HCT116 (cell line): ENCODE data around the gene C1orf21. TPM values are rescaled to one million over a fixed set of nuclear protein-coding genes. Genes with fewer than 3 reads are reported as not detected.

Experiments
- ATAC-seq: fragments of 200-7000 bp; cut with Tn5 transposase; 2 replicates; pipeline ENCODE4 v1.9.1; 2020; ENCODE audit warnings: mild to moderate bottlenecking, moderate library complexity
- BruUV-seq: library from RNA; stranded (reverse); fragments of 400-500 nt; replicated peaks from 2 replicates; lab custom pipeline; 2021; lab: Mats Ljungman, UMichigan
- CTCF ChIA-PET: fragments of 300-600 bp; sonication (Branson Sonifier 250); formaldehyde crosslinking; loops from one replicate; lab custom pipeline; 2021; ENCODE audit warnings: antibody characterized with exemption; lab: Charles Lee
- POLR2A ChIA-PET: fragments of 300-600, 350-600 bp; sonication (Branson Sonifier 250); formaldehyde crosslinking; loops from one replicate; lab custom pipeline; 2021; ENCODE audit warnings: antibody characterized with exemption; lab: Charles Lee
- RAD21 ChIA-PET, 2 experiments: fragments of 300-600 bp; sonication (Branson Sonifier 250); formaldehyde crosslinking; loops; one replicate each; lab custom pipeline; 2023; ENCODE audit warnings: low total read pairs in 2 of 2; ENCODE audit not compliant: uncharacterized antibody in 2 of 2, unreplicated experiment in 2 of 2, low non-redundant PET in 1 of 2; lab: Charles Lee
- DNase-seq: peaks from one replicate; pipeline ENCODE4 v3.0.0-alpha.2; 2010; ENCODE audit warnings: low read depth, low spot score
- H2AFZ ChIP-seq: fragments of 200-600 bp; shearing (Covaris generic), sonication (generic); 2 replicates; pipeline ENCODE4 v1.6.1; 2017; ENCODE audit warnings: low read depth, mixed run types, mixed read lengths, antibody characterized with exemption, low read length; ENCODE audit not compliant: poor library complexity, severe bottlenecking
- H3K27ac ChIP-seq: 2 replicates; pipeline ENCODE4 v1.5.1; 2012; ENCODE audit warnings: low read depth, low read length
- H3K27me3 ChIP-seq: fragments of 200-600 bp; sonication (generic); 2 replicates; pipeline ENCODE4 v1.6.1; 2016; ENCODE audit warnings: mixed run types, low read length, mixed read lengths; ENCODE audit not compliant: insufficient read depth
- H3K36me3 ChIP-seq, 2 experiments: fragments of 200-500 bp in 1 of 2; fragments of 200-600 bp in 1 of 2; sonication (Bioruptor generic) in 1 of 2; sonication (generic) in 1 of 2; 2 replicates each; pipeline versions ENCODE4 v1.5.1 to v1.6.1; 2014 to 2016; ENCODE audit warnings: low read length in 2 of 2, inconsistent platforms in 1 of 2, mixed read lengths in 1 of 2, mixed run types in 1 of 2; ENCODE audit not compliant: insufficient read depth in 2 of 2, control insufficient read depth in 1 of 2
- H3K4me1 ChIP-seq, 2 experiments: fragments of 200-600 bp in 1 of 2; sonication (generic) in 1 of 2; 2 replicates each; pipeline versions ENCODE4 v1.5.1 to v1.6.1; 2012 to 2017; ENCODE audit warnings: low read length in 2 of 2, inconsistent platforms in 1 of 2, mild to moderate bottlenecking in 1 of 2, mixed read lengths in 1 of 2, mixed run types in 1 of 2, moderate library complexity in 1 of 2; ENCODE audit not compliant: insufficient read depth in 2 of 2, control insufficient read depth in 1 of 2
- H3K4me2 ChIP-seq: fragments of 200-600 bp; sonication (generic); 2 replicates; pipeline ENCODE4 v1.6.1; 2017; ENCODE audit warnings: mixed run types, low read length, mixed read lengths
- H3K4me3 ChIP-seq, 2 experiments: fragments of 200-600 bp in 1 of 2; sonication (generic) in 1 of 2; replicated peaks in 1 of 2; 2 replicates each; pipeline ENCODE4 v1.5.1; 2011 to 2016; ENCODE audit warnings: low read length in 2 of 2, control low read depth in 1 of 2, low read depth in 1 of 2, mild to moderate bottlenecking in 1 of 2, mixed read lengths in 1 of 2, mixed run types in 1 of 2
- H3K79me2 ChIP-seq: fragments of 200-600 bp; sonication (generic); 2 replicates; pipeline ENCODE4 v1.6.1; 2017; ENCODE audit warnings: mild to moderate bottlenecking, mixed run types, low read length, moderate library complexity, mixed read lengths; ENCODE audit not compliant: insufficient read depth
- H3K9ac ChIP-seq: fragments of 200-600 bp; sonication (generic); 2 replicates; pipeline ENCODE4 v1.6.1; 2016; ENCODE audit warnings: low read length, mixed read lengths
- H3K9me2 ChIP-seq: fragments of 200-600 bp; sonication (generic), shearing (Covaris generic); 2 replicates; pipeline ENCODE4 v1.6.1; 2017; ENCODE audit warnings: mixed run types, mild to moderate bottlenecking, moderate library complexity; ENCODE audit not compliant: insufficient read depth
- H3K9me3 ChIP-seq, 2 experiments: fragments of 200-500 bp in 1 of 2; fragments of 200-600 bp in 1 of 2; sonication (Bioruptor generic) in 1 of 2; sonication (generic) in 1 of 2; 2 replicates each; pipeline ENCODE4 v1.6.1; 2014 to 2017; ENCODE audit warnings: low read length in 2 of 2, mixed read lengths in 2 of 2, inconsistent platforms in 1 of 2, low read depth in 1 of 2, mild to moderate bottlenecking in 1 of 2, mixed run types in 1 of 2, moderate library complexity in 1 of 2; ENCODE audit not compliant: control insufficient read depth in 1 of 2, insufficient read depth in 1 of 2
- H4K20me1 ChIP-seq: fragments of 200-600 bp; sonication (generic), shearing (Covaris generic); 2 replicates; pipeline ENCODE4 v1.6.1; 2017; ENCODE audit warnings: mixed run types, mild to moderate bottlenecking, moderate library complexity; ENCODE audit not compliant: insufficient read depth
- CEBPB ChIP-seq: IDR thresholded peaks from 2 replicates; pipeline ENCODE4 v1.6.1; 2012; ENCODE audit warnings: low read depth
- TCF7L2 ChIP-seq: IDR thresholded peaks from 2 replicates; pipeline ENCODE4 v1.7.0; 2011; ENCODE audit warnings: borderline replicate concordance, inconsistent platforms; ENCODE audit not compliant: insufficient read depth, insufficient read length; ENCODE audit errors: extremely low read depth
- YY1 ChIP-seq: IDR thresholded peaks from 2 replicates; pipeline ENCODE4 v1.6.1; 2011; ENCODE audit warnings: low read length, low read depth, moderate library complexity, mild to moderate bottlenecking; ENCODE audit not compliant: insufficient replicate concordance; ENCODE audit errors: extremely low read depth
- intact Hi-C: fragments of 100-400 bp; cut with micrococcal nuclease; formaldehyde crosslinking; loops from 2 replicates; pipeline ENCODE4 v1.10.0; 2022
- total RNA-seq: library from RNA; stranded (reverse); gene quantifications from one replicate; pipeline ENCODE4 v1.2.1, GENCODE V29; 2021; ENCODE audit not compliant: unreplicated experiment
- TF ChIP-seq, protein P1 (sequence below): IDR thresholded peaks from 2 replicates; pipeline ENCODE4 v1.6.1; 2012; ENCODE audit warnings: low read depth

Gene C1orf21
- total RNA-seq, 1 experiment from 2014 or later: 8.9 TPM

DNA sequence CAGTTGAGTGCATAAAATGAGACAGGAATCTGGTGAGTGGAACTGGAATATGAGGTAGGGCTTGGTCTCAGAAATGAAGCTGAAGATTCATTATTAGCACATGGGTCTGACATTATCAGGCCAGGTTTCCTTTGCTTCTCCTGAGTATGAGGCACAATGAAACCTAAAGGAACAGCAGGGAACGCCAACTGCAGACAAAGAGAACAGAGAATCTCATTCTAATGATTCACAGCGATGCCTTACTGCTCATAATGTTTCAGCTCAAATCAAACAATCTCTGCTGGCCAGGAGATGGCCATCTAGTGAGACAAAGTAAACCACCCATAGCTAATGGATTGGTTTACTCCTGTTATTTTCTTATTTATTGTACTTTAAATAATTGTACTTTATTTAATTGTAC lies 133.5 kb downstream of the C1orf21 start (continued):
- TF ChIP-seq, protein P1, sequence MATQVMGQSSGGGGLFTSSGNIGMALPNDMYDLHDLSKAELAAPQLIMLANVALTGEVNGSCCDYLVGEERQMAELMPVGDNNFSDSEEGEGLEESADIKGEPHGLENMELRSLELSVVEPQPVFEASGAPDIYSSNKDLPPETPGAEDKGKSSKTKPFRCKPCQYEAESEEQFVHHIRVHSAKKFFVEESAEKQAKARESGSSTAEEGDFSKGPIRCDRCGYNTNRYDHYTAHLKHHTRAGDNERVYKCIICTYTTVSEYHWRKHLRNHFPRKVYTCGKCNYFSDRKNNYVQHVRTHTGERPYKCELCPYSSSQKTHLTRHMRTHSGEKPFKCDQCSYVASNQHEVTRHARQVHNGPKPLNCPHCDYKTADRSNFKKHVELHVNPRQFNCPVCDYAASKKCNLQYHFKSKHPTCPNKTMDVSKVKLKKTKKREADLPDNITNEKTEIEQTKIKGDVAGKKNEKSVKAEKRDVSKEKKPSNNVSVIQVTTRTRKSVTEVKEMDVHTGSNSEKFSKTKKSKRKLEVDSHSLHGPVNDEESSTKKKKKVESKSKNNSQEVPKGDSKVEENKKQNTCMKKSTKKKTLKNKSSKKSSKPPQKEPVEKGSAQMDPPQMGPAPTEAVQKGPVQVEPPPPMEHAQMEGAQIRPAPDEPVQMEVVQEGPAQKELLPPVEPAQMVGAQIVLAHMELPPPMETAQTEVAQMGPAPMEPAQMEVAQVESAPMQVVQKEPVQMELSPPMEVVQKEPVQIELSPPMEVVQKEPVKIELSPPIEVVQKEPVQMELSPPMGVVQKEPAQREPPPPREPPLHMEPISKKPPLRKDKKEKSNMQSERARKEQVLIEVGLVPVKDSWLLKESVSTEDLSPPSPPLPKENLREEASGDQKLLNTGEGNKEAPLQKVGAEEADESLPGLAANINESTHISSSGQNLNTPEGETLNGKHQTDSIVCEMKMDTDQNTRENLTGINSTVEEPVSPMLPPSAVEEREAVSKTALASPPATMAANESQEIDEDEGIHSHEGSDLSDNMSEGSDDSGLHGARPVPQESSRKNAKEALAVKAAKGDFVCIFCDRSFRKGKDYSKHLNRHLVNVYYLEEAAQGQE: no peak

DNA sequence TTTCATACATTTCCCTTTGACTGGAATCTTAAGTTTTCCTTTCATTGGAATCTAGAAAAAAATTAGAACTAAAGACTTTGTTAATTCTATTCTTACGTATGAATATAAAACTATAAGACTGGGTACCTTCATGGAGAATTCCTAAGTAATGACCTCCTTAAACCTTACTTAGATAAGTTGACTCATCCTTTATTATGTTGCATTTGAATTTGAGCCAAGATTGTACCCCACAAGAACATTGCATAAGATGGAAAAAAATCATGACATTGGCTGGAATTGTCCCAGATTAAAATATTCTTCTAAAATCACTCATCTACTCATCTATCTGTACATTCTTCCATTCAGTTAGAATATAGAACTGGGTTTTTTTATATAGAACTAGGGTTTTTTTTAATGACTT lies 137.4 kb downstream of the C1orf21 start:
- TF ChIP-seq TCF7L2: no peak
- TF ChIP-seq CEBPB: no peak
- TF ChIP-seq YY1: no peak
- ChIA-PET CTCF (no interaction called here), POLR2A (no interaction called here), RAD21 (no interaction called here)
- intact Hi-C loops: no loop called here
- Histone ChIP-seq H3K4me1 (no peaks in the 10 kb centered on the region), H3K27ac (no peak overlapping the region), H3K27me3 (no peaks in the 10 kb centered on the region), H3K4me3 (no peak overlapping the region), H3K36me3 (no peaks in the 10 kb centered on the region), H3K9me2 (no peaks in the 10 kb centered on the region), H2AFZ (no peak overlapping the region), H3K9me3 (no peaks in the 10 kb centered on the region; a peak in 1 of 4 replicates), H3K9ac (no peak overlapping the region), H3K79me2 (no peaks in the 10 kb centered on the region), H3K4me2 (no peak overlapping the region), H4K20me1 (no peaks in the 10 kb centered on the region)
- no TSS peak for BruUV-seq
- no peak for ATAC-seq
- DNase-seq: no peak
